Dermis microvascular lymphatic vessel endothelial cell (primary cell): ENCODE results near the gene TECR. TPM values are rescaled to one million over a fixed set of nuclear protein-coding genes. Genes with fewer than 3 reads are reported as not detected.
A peak's percentile ranks its signal among the peaks of the same experiment; 100 is the strongest.

ENCODE experiments used
- DNase-seq, 2 donors: peaks; one replicate each; pipeline versions ENCODE4 v3.0.0 to v3.0.0-alpha.2; 2010; ENCODE audit warnings: low read depth in 2 of 2
- total RNA-seq: library from RNA; depleted of rRNA; stranded (reverse); fragments of >200 nt; gene quantifications from 2 replicates; pipeline ENCODE4 v1.2.1, GENCODE V29; 2014

TECR gene
- total RNA-seq, 1 donor from 2014 or later, result 23.1 TPM

GRCh38 chr19:14507704-14508542, 21.5 kb upstream of the TECR start:
- DNase-seq, result peak in 1 of 2 donors; percentile 54

- DNase-seq, result peak in 1 of 2 donors; percentile 35
Observed at GRCh38 chr19:14510311-14511228, 18.8 kb upstream of the TECR start.

GRCh38 chr19:14511229-14511593, 18.2 kb upstream of the TECR start:
- no peak for DNase-seq

- no peak for DNase-seq
Observed at GRCh38 chr19:14512406-14512961, 16.9 kb upstream of the TECR start.

- no peak for DNase-seq
Observed at GRCh38 chr19:14514215-14514863, 15.1 kb upstream of the TECR start.

GRCh38 chr19:14515501-14516047, 13.8 kb upstream of the TECR start:
- DNase-seq, result no peak

- DNase-seq, result no peak
Observed at GRCh38 chr19:14516048-14516534, 13.3 kb upstream of the TECR start.

- DNase-seq, result peak in 1 of 2 donors; percentile 17
Observed at GRCh38 chr19:14516746-14517438, 12.5 kb upstream of the TECR start.

GRCh38 chr19:14517446-14517839, 12.0 kb upstream of the TECR start:
- DNase-seq, result peak in 1 of 2 donors; percentile 51

- DNase-seq, result peak in 1 of 2 donors; percentile 80
Observed at GRCh38 chr19:14517840-14518505, 11.4 kb upstream of the TECR start, which contains the start of gene DNAJB1. Gene DNAJB1 (minus strand): TSS chr19:14518397. CDS start chr19:14518349, 48 bp downstream.

- no peak for DNase-seq
Observed at GRCh38 chr19:14519245-14519859, 10.0 kb upstream of the TECR start.

GRCh38 chr19:14519860-14520407, 9.5 kb upstream of the TECR start:
- DNase-seq, result peak; percentile 75 to 82

GRCh38 chr19:14520543-14520942, 8.9 kb upstream of the TECR start:
- DNase-seq, result no peak

GRCh38 chr19:14525729-14526128, 3.7 kb upstream of the TECR start:
- DNase-seq, result no peak

- DNase-seq, result no peak
Observed at GRCh38 chr19:14526423-14526822, 3.0 kb upstream of the TECR start.

- no peak for DNase-seq
Observed at GRCh38 chr19:14528419-14529253, 758 bp upstream of the TECR start.

GRCh38 chr19:14530005-14530348, 583 bp downstream of the TECR start:
- no peak for DNase-seq

GRCh38 chr19:14530506-14530905, 1.1 kb downstream of the TECR start:
- DNase-seq, result no peak
